T47D (cell line): ENCODE data around the gene BET1.

Source experiments
- DNase-seq, 2 experiments: peaks; one replicate each; pipeline versions ENCODE4 v3.0.0 to v3.0.0-alpha.2; 2011 to 2012; ENCODE audit warnings: low read depth in 1 of 2, low spot score in 1 of 2
- JUND ChIP-seq: IDR thresholded peaks from 2 replicates; pipeline ENCODE4 v1.6.1; 2012; ENCODE audit warnings: low read depth
- in situ Hi-C: cut with HindIII; loops from 2 replicates; pipeline ENCODE4 v1.10.0; 2016; ENCODE audit warnings: low sequenced_read_pairs, low pct_unique_long_range_greater_than_20kb

BET1 gene

DNA sequence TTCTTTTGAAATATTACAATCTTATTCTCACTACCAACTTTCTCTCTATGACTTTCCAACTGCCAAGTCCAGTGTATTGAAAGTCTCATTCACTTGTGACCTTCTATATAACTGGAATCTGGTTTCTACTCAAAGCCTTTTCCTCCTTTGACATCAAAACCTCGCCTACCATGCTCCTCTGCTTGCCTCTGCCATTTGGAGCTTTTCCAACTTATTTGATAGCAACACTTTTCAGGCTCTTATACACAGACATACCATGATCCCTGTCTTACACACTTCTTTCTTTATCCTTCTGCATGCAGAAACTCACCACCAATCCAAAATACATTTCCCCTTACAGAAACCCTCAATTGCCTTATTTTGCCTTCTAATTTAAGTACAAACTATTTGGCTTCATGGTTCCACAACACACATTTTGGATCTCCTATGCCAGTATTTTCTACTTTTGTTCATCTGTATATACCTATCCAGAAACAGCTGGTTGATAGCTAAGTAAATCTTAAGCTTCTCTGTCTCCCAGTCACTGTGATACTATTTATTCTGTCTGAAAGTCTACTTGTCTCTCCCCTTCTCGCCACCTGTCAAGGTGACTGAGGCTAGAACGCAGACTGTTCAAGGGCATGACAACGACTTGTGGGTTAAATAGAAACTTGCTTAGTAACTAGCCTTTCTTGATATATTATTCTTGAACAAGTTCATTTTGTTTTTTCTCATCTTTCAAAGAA, 60.2 kb downstream of the BET1 start:
- in situ Hi-C loops, result no loop called here
- TF ChIP-seq JUND, result no peak
- no peak for DNase-seq
